ENCODE results near the gene RPGRIP1L. TPM values are rescaled to one million over a fixed set of nuclear protein-coding genes. Genes with fewer than 3 reads are reported as not detected.

Gene RPGRIP1L
- total and polyA plus RNA-seq, 2 of the 13 experiments (the other 11 are each of a cell fraction or from before 2014, with no cell fraction given) = 5.0 to 13.5 TPM

DNA sequence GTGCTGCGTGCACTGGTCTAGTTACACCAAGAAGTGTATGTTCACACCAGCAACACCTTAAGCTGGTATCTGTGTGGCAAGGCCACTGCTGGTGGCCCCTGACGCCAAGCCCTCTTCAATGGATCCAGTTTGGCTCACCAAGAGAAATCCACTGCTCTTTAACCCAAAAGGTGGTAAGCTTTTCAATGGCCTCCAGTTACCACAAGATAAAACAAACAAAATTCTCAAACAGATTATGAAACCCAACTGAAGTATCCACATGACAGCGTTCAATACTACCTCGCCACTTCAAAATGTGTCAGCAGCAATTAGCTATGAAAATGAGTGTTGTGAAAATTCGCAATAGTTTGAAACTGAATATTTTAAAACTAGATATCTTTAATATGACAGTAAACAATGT, 104.1 kb downstream of the RPGRIP1L start (continued):
- TF ChIP-seq ZNF263 (CRISPR knock-in tag; IDR thresholded peaks at IDR 0.05) (no peak), ZFP37 (CRISPR knock-in tag; IDR thresholded peaks at IDR 0.05; ENCODE audit: borderline replicate concordance) (no peak), TP53 (CRISPR knock-in tag; conservative IDR thresholded peaks at IDR 0.05) (no peak), ZNF644 (CRISPR knock-in tag; IDR thresholded peaks at IDR 0.05; ENCODE audit: low read depth) (peak; percentile 84), ZFP82 (CRISPR knock-in tag; IDR thresholded peaks at IDR 0.05; ENCODE audit: borderline replicate concordance) (no peak), RFX5 (IDR thresholded peaks at IDR 0.05; ENCODE audit: low read depth, low read length) (no peak), ZNF800 (CRISPR knock-in tag; IDR thresholded peaks at IDR 0.05) (no peak), DMAP1 (CRISPR knock-in tag; IDR thresholded peaks at IDR 0.05) (no peak)
- TF ChIP-seq, protein P1, sequence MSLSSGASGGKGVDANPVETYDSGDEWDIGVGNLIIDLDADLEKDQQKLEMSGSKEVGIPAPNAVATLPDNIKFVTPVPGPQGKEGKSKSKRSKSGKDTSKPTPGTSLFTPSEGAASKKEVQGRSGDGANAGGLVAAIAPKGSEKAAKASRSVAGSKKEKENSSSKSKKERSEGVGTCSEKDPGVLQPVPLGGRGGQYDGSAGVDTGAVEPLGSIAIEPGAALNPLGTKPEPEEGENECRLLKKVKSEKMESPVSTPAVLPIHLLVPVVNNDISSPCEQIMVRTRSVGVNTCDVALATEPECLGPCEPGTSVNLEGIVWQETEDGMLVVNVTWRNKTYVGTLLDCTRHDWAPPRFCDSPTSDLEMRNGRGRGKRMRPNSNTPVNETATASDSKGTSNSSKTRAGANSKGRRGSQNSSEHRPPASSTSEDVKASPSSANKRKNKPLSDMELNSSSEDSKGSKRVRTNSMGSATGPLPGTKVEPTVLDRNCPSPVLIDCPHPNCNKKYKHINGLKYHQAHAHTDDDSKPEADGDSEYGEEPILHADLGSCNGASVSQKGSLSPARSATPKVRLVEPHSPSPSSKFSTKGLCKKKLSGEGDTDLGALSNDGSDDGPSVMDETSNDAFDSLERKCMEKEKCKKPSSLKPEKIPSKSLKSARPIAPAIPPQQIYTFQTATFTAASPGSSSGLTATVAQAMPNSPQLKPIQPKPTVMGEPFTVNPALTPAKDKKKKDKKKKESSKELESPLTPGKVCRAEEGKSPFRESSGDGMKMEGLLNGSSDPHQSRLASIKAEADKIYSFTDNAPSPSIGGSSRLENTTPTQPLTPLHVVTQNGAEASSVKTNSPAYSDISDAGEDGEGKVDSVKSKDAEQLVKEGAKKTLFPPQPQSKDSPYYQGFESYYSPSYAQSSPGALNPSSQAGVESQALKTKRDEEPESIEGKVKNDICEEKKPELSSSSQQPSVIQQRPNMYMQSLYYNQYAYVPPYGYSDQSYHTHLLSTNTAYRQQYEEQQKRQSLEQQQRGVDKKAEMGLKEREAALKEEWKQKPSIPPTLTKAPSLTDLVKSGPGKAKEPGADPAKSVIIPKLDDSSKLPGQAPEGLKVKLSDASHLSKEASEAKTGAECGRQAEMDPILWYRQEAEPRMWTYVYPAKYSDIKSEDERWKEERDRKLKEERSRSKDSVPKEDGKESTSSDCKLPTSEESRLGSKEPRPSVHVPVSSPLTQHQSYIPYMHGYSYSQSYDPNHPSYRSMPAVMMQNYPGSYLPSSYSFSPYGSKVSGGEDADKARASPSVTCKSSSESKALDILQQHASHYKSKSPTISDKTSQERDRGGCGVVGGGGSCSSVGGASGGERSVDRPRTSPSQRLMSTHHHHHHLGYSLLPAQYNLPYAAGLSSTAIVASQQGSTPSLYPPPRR (CRISPR knock-in tag; IDR thresholded peaks at IDR 0.05; ENCODE audit: borderline replicate concordance) = no peak
